BE2C (cell line): ENCODE results near the gene GGTA1.

ENCODE experiments used
- DNase-seq: peaks from one replicate; pipeline ENCODE4 v3.0.0-alpha.2; 2020
- H3K27me3 ChIP-seq: fragments of 250-450 bp; sonication (Bioruptor Pico); 2 replicates; pipeline ENCODE4 v1.5.1; 2020; ENCODE audit warnings: mild to moderate bottlenecking
- H3K36me3 ChIP-seq: fragments of 250-450 bp; sonication (Bioruptor Pico); 2 replicates; pipeline ENCODE4 v1.5.1; 2020; ENCODE audit warnings: mild to moderate bottlenecking
- H3K4me1 ChIP-seq: fragments of 250-450 bp; sonication (Bioruptor Pico); 2 replicates; pipeline ENCODE4 v1.5.1; 2020
- H3K4me3 ChIP-seq: 2 replicates; pipeline ENCODE4 v1.5.1; 2011; ENCODE audit warnings: low read depth, low read length
- H3K9me3 ChIP-seq: fragments of 250-450 bp; sonication (Bioruptor Pico); 2 replicates; pipeline ENCODE4 v1.5.1; 2020
- CTCF ChIP-seq: IDR thresholded peaks from 2 replicates; pipeline ENCODE4 v1.5.1; 2012; ENCODE audit warnings: mild to moderate bottlenecking, low read depth, low read length

The GGTA1 gene

GRCh38 chr9:121451586-121451985 is 48.1 kb downstream of the GGTA1 start:
- no peaks in the 10 kb centered on the region for H3K4me1 ChIP-seq
- TF ChIP-seq CTCF: no peak
- DNase-seq: no peak

GRCh38 chr9:121450241-121450640 is 49.4 kb downstream of the GGTA1 start:
- no peak for TF ChIP-seq CTCF
- Histone ChIP-seq H3K4me1 (no peaks in the 10 kb centered on the region), H3K4me3 (no peak overlapping the region), H3K36me3 (no peaks in the 10 kb centered on the region), H3K9me3 (no peaks in the 10 kb centered on the region), H3K27me3 (peaks cover 5% of the 10 kb centered on the region; the same call in 1 of the 2 replicates)
- no peak for DNase-seq

More at GRCh38 chr9:121451586-121451985, 48.1 kb downstream of the GGTA1 start:
- Histone ChIP-seq H3K9me3 (no peaks in the 10 kb centered on the region), H3K36me3 (no peaks in the 10 kb centered on the region), H3K27me3 (peaks cover 12% of the 10 kb centered on the region; the same call in 1 of the 2 replicates), H3K4me3 (no peak overlapping the region)

- H3K27me3 ChIP-seq: peaks cover 3% of the 10 kb centered on the region; the same call in 1 of the 2 replicates
- H3K4me3 ChIP-seq: no peak overlapping the region
- no peak for TF ChIP-seq CTCF
- H3K4me1 ChIP-seq: no peaks in the 10 kb centered on the region
- H3K36me3 ChIP-seq: no peaks in the 10 kb centered on the region
- no peaks in the 10 kb centered on the region for H3K9me3 ChIP-seq
- DNase-seq: no peak
Observed at GRCh38 chr9:121449786-121450185, 49.9 kb downstream of the GGTA1 start.

- no peak for DNase-seq
- no peaks in the 10 kb centered on the region; the same call in 1 of the 2 replicates for H3K27me3 ChIP-seq
Observed at GRCh38 chr9:121447321-121447834, 52.3 kb downstream of the GGTA1 start.

GRCh38 chr9:121445986-121446385 is 53.7 kb downstream of the GGTA1 start:
- DNase-seq: no peak
- no peaks in the 10 kb centered on the region for H3K9me3 ChIP-seq
- H3K36me3 ChIP-seq: no peaks in the 10 kb centered on the region
- no peak overlapping the region for H3K4me3 ChIP-seq
- H3K27me3 ChIP-seq: no peaks in the 10 kb centered on the region; the same call in 1 of the 2 replicates
- H3K4me1 ChIP-seq: no peaks in the 10 kb centered on the region
- peak; percentile 28 for TF ChIP-seq CTCF

More at GRCh38 chr9:121447321-121447834, 52.3 kb downstream of the GGTA1 start:
- TF ChIP-seq CTCF: no peak
- Histone ChIP-seq H3K4me1 (no peaks in the 10 kb centered on the region), H3K36me3 (no peaks in the 10 kb centered on the region), H3K9me3 (no peaks in the 10 kb centered on the region), H3K4me3 (no peak overlapping the region)

GRCh38 chr9:121443981-121444380 is 55.7 kb downstream of the GGTA1 start:
- no peaks in the 10 kb centered on the region for H3K36me3 ChIP-seq
- no peaks in the 10 kb centered on the region for H3K4me1 ChIP-seq
- H3K9me3 ChIP-seq: no peaks in the 10 kb centered on the region
- no peak overlapping the region for H3K4me3 ChIP-seq
- no peak for TF ChIP-seq CTCF
- no peak for DNase-seq
- H3K27me3 ChIP-seq: peaks cover 6% of the 10 kb centered on the region; the same call in 1 of the 2 replicates
